ENCODE results near the gene GJC2. TPM values are rescaled to one million over a fixed set of nuclear protein-coding genes. Genes with fewer than 3 reads are reported as not detected.
A peak's percentile ranks its signal among the peaks of the same experiment; 100 is the strongest.

GJC2 gene
- total RNA-seq, 1 donor from 2014 or later: 6.0 TPM

DNA sequence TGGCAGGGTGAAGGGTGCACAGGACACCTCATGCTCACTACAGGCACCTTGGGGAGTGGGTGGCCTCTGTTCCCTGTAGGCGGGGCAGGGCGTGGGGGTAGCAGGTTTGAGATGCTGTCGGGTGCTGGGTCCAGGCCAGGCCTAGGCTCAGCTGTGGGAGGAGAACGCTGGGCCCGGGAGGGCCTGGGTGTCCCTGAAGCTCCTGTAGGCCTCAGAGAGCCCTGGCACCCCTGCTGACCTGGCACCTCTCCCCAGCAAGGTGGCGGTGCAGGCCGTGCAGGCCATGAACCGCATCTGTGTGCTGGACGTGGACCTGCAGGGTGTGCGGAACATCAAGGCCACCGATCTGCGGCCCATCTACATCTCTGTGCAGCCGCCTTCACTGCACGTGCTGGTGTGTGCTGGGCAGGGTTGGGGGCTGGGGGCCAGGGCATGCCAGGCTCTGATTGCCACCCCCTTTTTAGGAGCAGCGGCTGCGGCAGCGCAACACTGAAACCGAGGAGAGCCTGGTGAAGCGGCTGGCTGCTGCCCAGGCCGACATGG is 2.5 kb upstream of the GJC2 start:
- DNase-seq (no peak), ATAC-seq (no peak)
- peaks cover 76% of the 10 kb centered on the region for H3K4me1 ChIP-seq

DNA sequence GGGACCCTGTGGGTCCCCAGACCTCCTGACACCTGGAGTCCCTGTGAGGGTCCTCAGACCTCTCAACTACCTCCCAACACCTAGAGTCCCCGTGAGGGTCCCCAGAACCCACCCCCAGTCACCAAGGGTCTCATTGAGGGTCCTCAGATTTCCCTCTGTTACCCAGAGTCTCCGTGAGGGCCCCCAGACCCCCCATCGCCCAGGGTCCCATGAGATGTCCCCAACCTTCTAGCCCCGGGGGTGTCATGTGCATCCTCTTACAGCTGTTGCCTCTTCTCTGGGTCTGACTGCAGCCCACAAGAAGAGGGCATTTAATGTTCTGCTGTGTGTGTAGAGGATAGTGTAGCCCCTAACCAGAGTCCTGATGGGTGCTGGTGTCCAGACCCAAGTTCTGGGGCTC is 2.0 kb upstream of the GJC2 start:
- Histone ChIP-seq H3K4me1 (peaks cover 70% of the 10 kb centered on the region), H3K9me3 (no peaks in the 10 kb centered on the region), H3K27me3 (ENCODE audit: low read depth) (no peaks in the 10 kb centered on the region), H3K4me3 (no peak overlapping the region), H3K27ac (peak overlapping the region; percentile 88), H3K36me3 (peaks cover 46% of the 10 kb centered on the region)
- ATAC-seq (no peak), DNase-seq (no peak)
- intact Hi-C loops (cut with DNase I): no loop called here
- TF ChIP-seq, protein P1, sequence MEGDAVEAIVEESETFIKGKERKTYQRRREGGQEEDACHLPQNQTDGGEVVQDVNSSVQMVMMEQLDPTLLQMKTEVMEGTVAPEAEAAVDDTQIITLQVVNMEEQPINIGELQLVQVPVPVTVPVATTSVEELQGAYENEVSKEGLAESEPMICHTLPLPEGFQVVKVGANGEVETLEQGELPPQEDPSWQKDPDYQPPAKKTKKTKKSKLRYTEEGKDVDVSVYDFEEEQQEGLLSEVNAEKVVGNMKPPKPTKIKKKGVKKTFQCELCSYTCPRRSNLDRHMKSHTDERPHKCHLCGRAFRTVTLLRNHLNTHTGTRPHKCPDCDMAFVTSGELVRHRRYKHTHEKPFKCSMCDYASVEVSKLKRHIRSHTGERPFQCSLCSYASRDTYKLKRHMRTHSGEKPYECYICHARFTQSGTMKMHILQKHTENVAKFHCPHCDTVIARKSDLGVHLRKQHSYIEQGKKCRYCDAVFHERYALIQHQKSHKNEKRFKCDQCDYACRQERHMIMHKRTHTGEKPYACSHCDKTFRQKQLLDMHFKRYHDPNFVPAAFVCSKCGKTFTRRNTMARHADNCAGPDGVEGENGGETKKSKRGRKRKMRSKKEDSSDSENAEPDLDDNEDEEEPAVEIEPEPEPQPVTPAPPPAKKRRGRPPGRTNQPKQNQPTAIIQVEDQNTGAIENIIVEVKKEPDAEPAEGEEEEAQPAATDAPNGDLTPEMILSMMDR (IDR thresholded peaks at IDR 0.05): no peak

More for the DNA sequence above, 2.5 kb upstream of the GJC2 start:
- TF ChIP-seq, protein P1 (IDR thresholded peaks at IDR 0.05): no peak
- H3K4me3 ChIP-seq: no peak overlapping the region
- peaks cover 47% of the 10 kb centered on the region for H3K36me3 ChIP-seq
- peak overlapping the region; percentile 88 for H3K27ac ChIP-seq
- intact Hi-C loops (cut with DNase I): no loop called here
- no peaks in the 10 kb centered on the region for H3K27me3 ChIP-seq (ENCODE audit: low read depth)
- no peaks in the 10 kb centered on the region for H3K9me3 ChIP-seq

DNA sequence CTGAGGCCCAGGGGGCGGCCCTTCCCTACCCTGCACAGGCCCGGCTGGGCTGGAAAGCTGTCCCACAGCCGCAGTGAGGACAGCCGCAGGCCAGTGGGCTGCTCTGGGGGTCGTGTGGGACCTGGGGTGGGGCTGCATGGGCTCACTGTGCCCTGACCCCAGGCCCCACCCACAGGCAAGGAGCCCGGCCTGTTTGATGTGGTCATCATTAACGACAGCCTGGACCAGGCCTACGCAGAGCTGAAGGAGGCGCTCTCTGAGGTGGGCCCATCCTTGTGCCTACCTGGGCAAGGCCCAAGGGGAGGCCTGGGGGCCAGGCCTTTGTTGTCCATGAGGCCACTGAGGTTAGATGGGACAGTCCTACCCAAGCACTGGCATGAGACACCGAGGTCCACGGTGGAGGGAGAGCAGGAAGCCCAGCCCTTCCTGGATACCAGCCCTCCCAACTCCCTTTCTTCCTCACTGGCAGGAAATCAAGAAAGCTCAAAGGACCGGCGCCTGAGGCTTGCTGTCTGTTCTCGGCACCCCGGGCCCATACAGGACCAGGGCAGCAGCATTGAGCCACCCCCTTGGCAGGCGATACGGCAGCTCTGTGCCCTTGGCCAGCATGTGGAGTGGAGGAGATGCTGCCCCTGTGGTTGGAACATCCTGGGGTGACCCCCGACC is 1.4 kb upstream of the GJC2 start:
- Histone ChIP-seq H3K27me3 (ENCODE audit: low read depth) (no peaks in the 10 kb centered on the region), H3K4me3 (no peak overlapping the region), H3K9me3 (no peaks in the 10 kb centered on the region), H3K4me1 (peaks cover 64% of the 10 kb centered on the region), H3K36me3 (peaks cover 46% of the 10 kb centered on the region), H3K27ac (peak overlapping the region; percentile 88)
- no peak for ATAC-seq
- intact Hi-C loops (cut with DNase I): no loop called here
- no peak for DNase-seq
- TF ChIP-seq, protein P1 (IDR thresholded peaks at IDR 0.05): no peak

DNA sequence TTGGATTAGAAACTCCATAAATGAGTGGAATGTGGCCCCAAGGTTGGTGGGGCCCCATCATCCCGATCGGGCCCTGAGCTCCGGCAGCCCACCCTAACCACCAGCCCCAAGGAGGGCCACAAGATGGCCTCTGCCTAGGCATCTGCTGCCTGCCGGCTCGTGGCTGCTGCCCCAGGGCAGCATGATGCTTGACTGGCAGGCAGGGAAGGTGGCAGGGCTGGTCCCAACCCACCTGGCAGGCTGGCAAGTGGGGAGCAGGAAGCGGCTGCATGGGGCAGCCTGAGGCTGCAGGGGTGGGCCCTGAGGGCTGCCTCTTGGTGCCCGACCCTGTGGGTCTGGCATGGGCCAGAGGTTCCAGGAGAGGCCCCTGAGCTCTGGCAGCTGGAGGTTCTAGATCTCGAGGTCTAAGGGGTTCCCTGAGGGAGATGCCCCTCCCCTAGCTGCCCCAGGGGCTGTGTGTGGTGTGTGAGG is 760 bp upstream of the GJC2 start:
- Histone ChIP-seq H3K4me3 (peak overlapping the region; percentile 51), H3K27ac (peak overlapping the region; percentile 88), H3K36me3 (peaks cover 46% of the 10 kb centered on the region), H3K27me3 (ENCODE audit: low read depth) (no peaks in the 10 kb centered on the region), H3K4me1 (peaks cover 58% of the 10 kb centered on the region), H3K9me3 (no peaks in the 10 kb centered on the region)
- ATAC-seq (no peak), DNase-seq (no peak)
- intact Hi-C loops (cut with DNase I): no loop called here
- TF ChIP-seq, protein P1 (IDR thresholded peaks at IDR 0.05): no peak

DNA sequence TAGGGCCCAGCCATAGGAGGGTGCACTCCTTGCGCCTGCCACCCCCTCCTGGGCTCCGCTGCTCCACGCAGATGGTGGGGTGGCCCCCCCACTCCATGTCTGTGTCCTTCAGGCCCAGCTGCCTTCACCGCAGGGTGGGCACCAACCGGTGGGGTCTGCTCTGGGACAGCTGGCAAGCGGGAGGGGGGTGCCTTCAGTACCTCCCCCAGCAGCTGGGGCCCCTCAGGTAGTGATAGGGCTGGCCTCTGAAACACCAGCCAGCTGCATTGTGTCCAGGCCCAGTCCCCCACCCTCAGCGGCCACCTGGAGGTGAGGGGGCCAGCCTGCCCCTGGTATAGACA is 360 bp downstream of the GJC2 start:
- peaks cover 46% of the 10 kb centered on the region for H3K36me3 ChIP-seq
- intact Hi-C loops (cut with DNase I): no loop called here
- H3K27ac ChIP-seq: peak overlapping the region; percentile 88
- H3K9me3 ChIP-seq: no peaks in the 10 kb centered on the region
- peak overlapping the region; percentile 51 for H3K4me3 ChIP-seq
- TF ChIP-seq, protein P1 (IDR thresholded peaks at IDR 0.05): no peak
- DNase-seq (no peak), ATAC-seq (peak in 1 of 2 donors; percentile 2)
- H3K27me3 ChIP-seq (ENCODE audit: low read depth): no peaks in the 10 kb centered on the region
- H3K4me1 ChIP-seq: peaks cover 47% of the 10 kb centered on the region

Data from lower lobe of right lung (tissue), 2 donors.